Skeletal muscle satellite cell (primary cell): ENCODE data around the gene MOB3C.

Experiments
- H3K27me3 ChIP-seq: 2 replicates; pipeline ENCODE4 v1.7.0; 2013; ENCODE audit warnings: low read length; ENCODE audit not compliant: control insufficient read depth, insufficient read depth
- H3K36me3 ChIP-seq: 2 replicates; pipeline ENCODE4 v1.7.0; 2013; ENCODE audit warnings: mild to moderate bottlenecking, control low read depth, low read length; ENCODE audit not compliant: insufficient read depth
- H3K4me1 ChIP-seq: 2 replicates; pipeline ENCODE4 v1.7.0; 2013; ENCODE audit warnings: low read length; ENCODE audit not compliant: control insufficient read depth, insufficient read depth
- H3K4me2 ChIP-seq: 2 replicates; pipeline ENCODE4 v1.7.0; 2013; ENCODE audit warnings: mild to moderate bottlenecking, low read length
- H3K4me3 ChIP-seq: 2 replicates; pipeline ENCODE4 v1.7.0; 2013; ENCODE audit warnings: low read length
- H3K9ac ChIP-seq: 2 replicates; pipeline ENCODE4 v1.7.0; 2013; ENCODE audit warnings: mild to moderate bottlenecking, low read depth, low read length, moderate library complexity
- H3K9me3 ChIP-seq: replicated peaks from 2 replicates; pipeline ENCODE4 v1.7.0; 2013; ENCODE audit warnings: mild to moderate bottlenecking, control low read depth, low read length

Gene MOB3C

DNA sequence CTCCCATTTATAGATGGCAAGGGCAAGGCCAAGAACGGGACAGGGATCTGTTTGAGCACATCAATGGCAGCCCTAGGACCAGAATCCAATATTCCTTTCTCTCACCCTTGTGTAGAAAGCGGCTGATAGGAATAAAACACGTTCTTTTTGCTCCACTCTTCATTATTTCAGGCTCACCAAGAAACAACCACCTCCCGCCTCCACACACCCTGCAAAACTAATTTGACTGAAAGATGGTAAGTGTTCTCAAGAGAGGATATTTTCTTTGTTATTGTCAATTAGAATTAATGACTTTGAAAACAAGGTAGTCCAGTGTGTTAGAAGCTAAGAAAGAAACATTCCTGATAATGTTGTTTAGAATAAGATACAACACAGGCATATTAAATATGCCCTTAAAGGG is 53.3 kb downstream of the MOB3C start:
- H3K4me2 ChIP-seq = no peak overlapping the region
- no peak overlapping the region for H3K4me3 ChIP-seq
- no peak overlapping the region for H3K9ac ChIP-seq
- no peaks in the 10 kb centered on the region for H3K27me3 ChIP-seq
- no peaks in the 10 kb centered on the region for H3K4me1 ChIP-seq
- H3K36me3 ChIP-seq = peaks cover 28% of the 10 kb centered on the region
- H3K9me3 ChIP-seq = no peaks in the 10 kb centered on the region

- peaks cover 29% of the 10 kb centered on the region for H3K36me3 ChIP-seq
- no peaks in the 10 kb centered on the region for H3K9me3 ChIP-seq
- no peak overlapping the region for H3K4me2 ChIP-seq
These were observed 54.1 kb downstream of the MOB3C start for GRCh38 chr1:46562498-46562897.

GRCh38 chr1:46558966-46559365 is 57.6 kb downstream of the MOB3C start:
- Histone ChIP-seq H3K27me3 (no peaks in the 10 kb centered on the region), H3K4me2 (no peak overlapping the region), H3K4me1 (peaks cover 12% of the 10 kb centered on the region), H3K9me3 (no peaks in the 10 kb centered on the region), H3K4me3 (no peak overlapping the region), H3K9ac (no peak overlapping the region), H3K36me3 (peaks cover 23% of the 10 kb centered on the region)

More at GRCh38 chr1:46562498-46562897, 54.1 kb downstream of the MOB3C start:
- Histone ChIP-seq H3K27me3 (no peaks in the 10 kb centered on the region), H3K4me1 (peaks cover 1% of the 10 kb centered on the region), H3K9ac (no peak overlapping the region), H3K4me3 (no peak overlapping the region)

DNA sequence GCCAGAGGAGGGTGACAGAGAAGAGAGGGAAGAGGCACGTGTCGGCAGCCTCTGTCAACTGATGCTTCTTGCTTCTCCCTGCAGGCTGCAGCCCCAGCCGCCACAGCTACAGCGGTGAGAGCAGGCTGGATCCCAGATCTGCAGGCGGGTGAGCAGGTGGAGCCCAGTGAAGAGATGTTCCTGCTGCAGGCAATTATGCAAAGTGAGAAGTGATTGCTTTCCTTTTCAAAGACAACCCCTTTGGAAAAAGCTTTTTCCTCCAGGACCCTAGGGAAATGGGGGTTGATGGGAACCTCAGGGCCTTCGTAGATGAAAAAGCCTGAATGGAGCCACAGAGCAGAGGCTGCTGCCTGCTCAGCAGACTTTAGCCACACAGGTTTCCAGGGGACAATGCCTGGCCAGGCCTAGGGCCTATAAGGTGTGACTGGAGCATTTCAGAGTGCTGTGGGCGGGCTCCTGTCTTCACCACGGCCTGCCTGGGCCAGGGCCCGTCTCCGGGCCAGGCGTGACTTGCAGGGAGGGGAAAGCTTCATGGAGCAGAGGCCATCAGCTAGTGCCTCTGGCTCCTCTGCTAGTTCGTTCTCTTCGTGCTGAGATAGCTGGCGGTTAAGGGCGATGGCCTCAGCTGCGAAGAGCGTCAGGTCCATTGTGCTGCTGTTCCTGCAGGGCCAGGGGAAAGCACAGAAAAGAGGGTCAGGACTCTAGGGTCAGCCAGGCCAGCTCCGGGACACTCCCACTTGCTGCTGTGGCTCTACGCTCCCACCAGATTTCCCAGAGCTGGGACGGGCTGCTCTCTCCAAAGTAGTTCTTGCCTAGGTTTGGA is 58.3 kb downstream of the MOB3C start:
- H3K4me3 ChIP-seq = no peak overlapping the region
- no peaks in the 10 kb centered on the region for H3K9me3 ChIP-seq
- H3K4me2 ChIP-seq = no peak overlapping the region
- H3K9ac ChIP-seq = no peak overlapping the region
- peaks cover 23% of the 10 kb centered on the region for H3K36me3 ChIP-seq
- peaks cover 12% of the 10 kb centered on the region for H3K4me1 ChIP-seq
- H3K27me3 ChIP-seq = no peaks in the 10 kb centered on the region
